HCT116 (cell line): ENCODE results near the gene PRMT7.

Experiments
- CEBPB ChIP-seq: IDR thresholded peaks from 2 replicates; pipeline ENCODE4 v1.6.1; 2012; ENCODE audit warnings: low read depth
- EZH2 ChIP-seq: fragments of 200-600 bp; sonication (generic); IDR thresholded peaks from 2 replicates; pipeline ENCODE4 v1.6.1; 2017; ENCODE audit warnings: antibody characterized with exemption, mixed run types
- POLR2A ChIP-seq: IDR thresholded peaks from 2 replicates; pipeline ENCODE4 v1.7.0; 2011; ENCODE audit warnings: borderline replicate concordance; ENCODE audit not compliant: insufficient read depth, insufficient read length; ENCODE audit errors: extremely low read depth
- POLR2AphosphoS5 ChIP-seq: IDR thresholded peaks from 2 replicates; pipeline ENCODE4 v1.6.1; 2011; ENCODE audit warnings: mild to moderate bottlenecking, low read depth, low read length, moderate library complexity
- RAD21 ChIP-seq: IDR thresholded peaks from 2 replicates; pipeline ENCODE4 v1.6.1; 2012; ENCODE audit warnings: low read depth, mild to moderate bottlenecking
- SIN3A ChIP-seq: IDR thresholded peaks from 2 replicates; pipeline ENCODE4 v1.6.1; 2012; ENCODE audit warnings: low read depth
- TF ChIP-seq, protein P1 (sequence below), 3 experiments: fragments of 200-600 bp in 1 of 3; sonication (generic) in 1 of 3; IDR thresholded peaks in 2 of 3; conservative IDR thresholded peaks in 1 of 3; 2 replicates each; pipeline ENCODE4 v1.5.1; 2012 to 2017; ENCODE audit warnings: low read depth in 2 of 3, low read length in 2 of 3, antibody characterized with exemption in 1 of 3, borderline replicate concordance in 1 of 3, control low read depth in 1 of 3, mild to moderate bottlenecking in 1 of 3, mixed read lengths in 1 of 3, mixed run types in 1 of 3, moderate library complexity in 1 of 3; ENCODE audit not compliant: insufficient read depth in 1 of 3
- TF ChIP-seq, protein P2 (sequence below): IDR thresholded peaks from 2 replicates; pipeline ENCODE4 v1.6.1; 2012

DNA sequence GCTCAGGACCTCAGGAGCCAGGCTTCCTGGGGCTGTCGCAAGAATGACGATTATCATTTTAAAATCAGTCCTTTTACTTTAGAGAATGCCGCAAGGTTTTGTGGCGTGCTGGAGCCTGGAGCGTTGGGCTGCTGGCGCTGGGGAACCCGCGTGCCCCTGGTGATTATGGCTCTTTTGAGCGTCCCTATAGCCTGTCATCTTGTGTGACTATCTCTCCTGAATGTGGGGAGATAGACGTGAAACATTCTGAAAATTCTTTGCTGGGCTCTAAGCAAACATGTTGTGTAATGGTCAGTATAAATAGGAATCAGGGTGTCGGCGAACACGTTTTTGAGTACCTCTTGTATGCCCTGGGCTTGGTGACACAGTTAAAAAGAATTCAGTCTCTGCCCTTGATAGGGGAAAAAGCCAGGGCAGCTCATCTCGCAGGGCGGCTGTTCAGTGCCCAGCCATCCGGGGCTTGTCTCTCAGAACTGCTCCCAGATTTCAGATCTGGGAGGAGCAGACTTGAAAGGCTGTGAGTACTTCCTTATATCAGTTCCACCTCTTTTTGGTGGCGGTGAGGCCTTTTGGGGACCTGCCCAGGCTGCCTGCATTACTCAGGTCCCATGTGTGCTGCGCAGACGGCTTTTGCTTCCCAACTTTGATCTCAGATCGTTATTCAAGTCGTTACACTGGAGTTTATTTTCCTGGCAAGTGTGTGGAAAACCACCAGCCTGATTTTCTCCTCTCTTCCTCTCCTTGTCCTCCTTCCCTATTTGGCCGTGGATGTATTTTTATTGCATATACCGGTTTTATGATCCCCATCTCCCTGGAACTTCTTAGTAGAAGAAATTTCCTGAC lies 45.5 kb upstream of the PRMT7 start:
- TF ChIP-seq, protein P1, sequence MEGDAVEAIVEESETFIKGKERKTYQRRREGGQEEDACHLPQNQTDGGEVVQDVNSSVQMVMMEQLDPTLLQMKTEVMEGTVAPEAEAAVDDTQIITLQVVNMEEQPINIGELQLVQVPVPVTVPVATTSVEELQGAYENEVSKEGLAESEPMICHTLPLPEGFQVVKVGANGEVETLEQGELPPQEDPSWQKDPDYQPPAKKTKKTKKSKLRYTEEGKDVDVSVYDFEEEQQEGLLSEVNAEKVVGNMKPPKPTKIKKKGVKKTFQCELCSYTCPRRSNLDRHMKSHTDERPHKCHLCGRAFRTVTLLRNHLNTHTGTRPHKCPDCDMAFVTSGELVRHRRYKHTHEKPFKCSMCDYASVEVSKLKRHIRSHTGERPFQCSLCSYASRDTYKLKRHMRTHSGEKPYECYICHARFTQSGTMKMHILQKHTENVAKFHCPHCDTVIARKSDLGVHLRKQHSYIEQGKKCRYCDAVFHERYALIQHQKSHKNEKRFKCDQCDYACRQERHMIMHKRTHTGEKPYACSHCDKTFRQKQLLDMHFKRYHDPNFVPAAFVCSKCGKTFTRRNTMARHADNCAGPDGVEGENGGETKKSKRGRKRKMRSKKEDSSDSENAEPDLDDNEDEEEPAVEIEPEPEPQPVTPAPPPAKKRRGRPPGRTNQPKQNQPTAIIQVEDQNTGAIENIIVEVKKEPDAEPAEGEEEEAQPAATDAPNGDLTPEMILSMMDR (IDR thresholded peaks at IDR 0.05 in 2 of 3, conservative IDR thresholded peaks at IDR 0.05 in 1 of 3; ENCODE audit: borderline replicate concordance in 1 of 3, insufficient read depth in 1 of 3, low read depth in 2 of 3, low read length in 2 of 3) = no peak
- no peak for TF ChIP-seq EZH2
- peak; percentile 86 for TF ChIP-seq SIN3A
- no peak for TF ChIP-seq RAD21
- TF ChIP-seq POLR2AphosphoS5 = peak; percentile 50
- TF ChIP-seq POLR2A = no peak
- TF ChIP-seq CEBPB = no peak
- TF ChIP-seq, protein P2, sequence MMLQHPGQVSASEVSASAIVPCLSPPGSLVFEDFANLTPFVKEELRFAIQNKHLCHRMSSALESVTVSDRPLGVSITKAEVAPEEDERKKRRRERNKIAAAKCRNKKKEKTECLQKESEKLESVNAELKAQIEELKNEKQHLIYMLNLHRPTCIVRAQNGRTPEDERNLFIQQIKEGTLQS = no peak
